GM12891 (cell line): Measurements from ENCODE around the gene MTSS2.

Experiments used
- POLR2A ChIP-seq: IDR thresholded peaks from 2 replicates; pipeline ENCODE4 v1.6.1; 2011; ENCODE audit warnings: low read depth, low read length, control low read depth
- POLR2AphosphoS5 ChIP-seq: IDR thresholded peaks from 2 replicates; pipeline ENCODE4 v1.6.1; 2011; ENCODE audit warnings: low read depth, low read length, control low read depth
- TAF1 ChIP-seq: IDR thresholded peaks from 2 replicates; pipeline ENCODE4 v1.6.1; 2011; ENCODE audit warnings: low read depth, low read length, control low read depth

DNA sequence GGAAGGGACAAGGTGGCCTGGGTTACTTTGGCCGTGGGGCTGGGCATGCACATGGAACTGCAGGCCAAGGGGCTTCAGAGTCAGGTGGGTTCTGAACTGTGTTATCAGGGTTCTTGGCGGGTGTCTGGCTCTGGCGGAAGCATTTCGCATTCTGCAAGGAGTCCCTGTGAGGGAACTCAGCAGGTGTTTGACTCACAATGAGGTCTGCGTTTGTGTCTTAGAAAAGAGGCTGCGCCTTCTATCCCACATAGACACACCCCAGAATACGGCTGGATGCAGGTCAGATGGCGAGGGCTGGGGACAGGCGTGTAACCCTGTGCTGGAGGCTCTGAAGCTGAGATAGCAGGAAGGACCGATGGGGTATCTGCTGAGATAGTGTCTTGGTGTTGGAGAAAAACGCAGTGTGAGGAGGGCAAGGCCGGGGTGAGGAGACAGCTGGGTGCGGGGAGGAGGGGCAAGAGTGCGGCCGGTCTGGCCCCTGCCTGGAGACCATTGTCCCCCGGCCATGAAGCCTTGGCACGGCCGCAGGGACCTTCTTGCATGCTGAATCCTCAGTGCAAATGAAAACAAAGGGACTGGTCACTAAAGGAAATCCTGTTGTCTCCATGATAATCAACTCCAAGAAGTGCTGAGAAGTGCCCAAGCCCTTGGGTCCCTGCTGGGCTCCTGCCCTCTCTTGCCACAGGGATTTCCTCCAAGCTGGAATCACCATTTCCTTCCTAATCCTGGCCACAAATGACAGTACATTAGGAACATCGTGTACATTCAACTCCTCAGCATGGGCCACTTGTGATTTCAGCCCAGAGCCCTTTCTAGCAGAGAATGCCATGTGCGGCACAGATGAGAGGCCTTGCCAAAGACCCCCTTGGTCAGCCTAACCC, 22.8 kb upstream of the MTSS2 start:
- no peak for TF ChIP-seq POLR2AphosphoS5
- TF ChIP-seq POLR2A, result no peak
- no peak for TF ChIP-seq TAF1
